Measurements from ENCODE around the gene SNED1. TPM values are rescaled to one million over a fixed set of nuclear protein-coding genes. Genes with fewer than 3 reads are reported as not detected.

The SNED1 gene
- total RNA-seq, 1 donor from 2014 or later, result 0.11 TPM

DNA sequence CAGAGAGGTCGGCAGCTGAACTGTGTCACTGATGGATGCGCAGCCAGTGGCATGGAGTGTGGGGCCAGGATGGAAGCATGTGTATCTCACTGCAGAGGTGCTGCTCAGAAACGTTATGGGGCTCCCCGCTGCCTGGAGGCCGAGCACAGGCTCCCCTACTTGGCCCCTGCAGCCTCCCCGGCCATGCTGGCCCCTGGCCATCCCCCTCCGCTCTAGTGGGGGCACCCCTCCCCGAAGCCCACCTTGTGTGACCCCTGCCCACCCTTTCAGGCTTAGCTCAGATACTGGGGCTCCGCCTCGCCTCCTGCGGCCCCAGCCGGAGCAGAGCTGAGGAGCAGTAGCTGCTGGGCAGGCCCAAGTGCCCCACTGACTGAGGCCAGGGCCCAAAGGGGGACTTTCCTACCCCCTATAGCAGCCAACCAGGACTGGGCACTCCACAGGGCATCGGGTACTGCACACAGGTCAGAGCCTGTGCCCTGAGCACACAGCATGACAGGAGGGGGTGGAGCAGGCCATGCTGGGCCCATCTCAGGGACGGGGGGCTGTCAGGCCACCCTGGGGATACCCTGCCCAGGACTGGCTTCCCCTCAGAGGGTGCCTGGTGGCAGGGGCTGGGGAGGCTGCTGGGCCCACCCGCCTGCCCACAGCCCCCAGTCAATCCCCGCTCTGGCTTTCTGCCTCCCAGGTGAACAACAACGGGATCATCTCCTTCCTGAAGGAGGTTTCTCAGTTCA lies 31.3 kb downstream of the SNED1 start:
- Mint-ChIP-seq H3K36me3 (no peaks in the 10 kb centered on the region), H3K4me1 (no peaks in the 10 kb centered on the region)

GRCh38 chr2:241030333-241030680 lies 31.9 kb downstream of the SNED1 start:
- no peak overlapping the region for H3K4me3 Mint-ChIP-seq
- Histone ChIP-seq H3K27ac (no peak overlapping the region), H2AFZ (replicated peaks) (no peak overlapping the region), H4K20me1 (ENCODE audit: low read depth) (no peaks in the 10 kb centered on the region), H3K4me3 (no peak overlapping the region), H3K79me2 (ENCODE audit: low read depth) (no peaks in the 10 kb centered on the region), H3F3A (ENCODE audit: low read depth) (no peaks in the 10 kb centered on the region), H3K27me3 (peaks cover 15% of the 10 kb centered on the region), H3K36me3 (no peaks in the 10 kb centered on the region), H3K9ac (no peak overlapping the region), H3K9me3 (ENCODE audit: low read depth) (peaks cover 10% of the 10 kb centered on the region), H3K4me2 (no peak overlapping the region), H3K4me1 (no peaks in the 10 kb centered on the region)
- DNase-seq (ENCODE audit: low spot score), result no peak
- no peaks in the 10 kb centered on the region for H3K4me1 Mint-ChIP-seq
- H3K36me3 Mint-ChIP-seq, result no peaks in the 10 kb centered on the region
- H3K27ac Mint-ChIP-seq, result no peak overlapping the region
- peaks cover 16% of the 10 kb centered on the region for H3K9me3 Mint-ChIP-seq
- no peak for TF ChIP-seq EZH2 (IDR thresholded peaks at IDR 0.05)
- TF ChIP-seq EZH2phosphoT487 (IDR thresholded peaks at IDR 0.05), result no peak
- no peak for TF ChIP-seq CTCF (IDR thresholded peaks at IDR 0.05)
- H3K27me3 Mint-ChIP-seq (ENCODE audit: insufficient read depth, low read depth), result peaks cover 14% of the 10 kb centered on the region

More for the DNA sequence above, 31.3 kb downstream of the SNED1 start:
- TF ChIP-seq CTCF (IDR thresholded peaks at IDR 0.05), result no peak
- TF ChIP-seq EZH2 (IDR thresholded peaks at IDR 0.05), result no peak
- TF ChIP-seq EZH2phosphoT487 (IDR thresholded peaks at IDR 0.05), result no peak
- H3K9me3 ChIP-seq (ENCODE audit: low read depth), result peaks cover 11% of the 10 kb centered on the region
- no peak overlapping the region for H2AFZ ChIP-seq (replicated peaks)
- Mint-ChIP-seq H3K9me3 (peaks cover 21% of the 10 kb centered on the region), H3K4me3 (no peak overlapping the region), H3K27me3 (ENCODE audit: insufficient read depth, low read depth) (peaks cover 9% of the 10 kb centered on the region), H3K27ac (no peak overlapping the region)
- H3K36me3 ChIP-seq, result no peaks in the 10 kb centered on the region
- H3K27ac ChIP-seq, result no peak overlapping the region
- no peak for DNase-seq (ENCODE audit: low spot score)
- no peak overlapping the region for H3K9ac ChIP-seq
- H3K27me3 ChIP-seq, result peaks cover 10% of the 10 kb centered on the region
- no peaks in the 10 kb centered on the region for H4K20me1 ChIP-seq (ENCODE audit: low read depth)
- no peaks in the 10 kb centered on the region for H3K79me2 ChIP-seq (ENCODE audit: low read depth)
- H3K4me2 ChIP-seq, result no peak overlapping the region
- H3K4me1 ChIP-seq, result no peaks in the 10 kb centered on the region
- no peak overlapping the region for H3K4me3 ChIP-seq
- no peaks in the 10 kb centered on the region for H3F3A ChIP-seq (ENCODE audit: low read depth)

DNA sequence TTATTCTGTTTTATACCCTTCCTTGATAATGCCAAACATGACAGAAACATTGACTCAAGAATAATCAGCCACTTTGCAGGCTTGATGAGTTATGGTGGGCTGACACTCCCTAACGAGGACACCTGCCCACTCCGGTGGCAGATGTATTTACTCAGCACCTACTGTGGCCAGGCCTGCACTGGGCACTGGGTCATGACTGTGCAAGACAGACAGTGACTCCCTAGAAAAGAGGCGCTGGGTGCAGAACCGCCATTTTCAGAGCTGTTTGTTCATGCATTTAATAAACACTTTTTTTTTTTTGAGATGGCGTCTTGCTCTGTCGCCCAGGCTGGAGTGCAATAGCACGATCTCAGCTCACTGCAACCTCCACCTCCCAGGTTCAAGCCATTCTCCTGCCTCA lies 32.5 kb downstream of the SNED1 start:
- H3K27me3 ChIP-seq, result peaks cover 21% of the 10 kb centered on the region
- no peak overlapping the region for H3K27ac Mint-ChIP-seq
- peaks cover 14% of the 10 kb centered on the region for H3K27me3 Mint-ChIP-seq (ENCODE audit: insufficient read depth, low read depth)
- H3K4me3 ChIP-seq, result no peak overlapping the region
- H3K4me2 ChIP-seq, result no peak overlapping the region
- no peak overlapping the region for H3K4me3 Mint-ChIP-seq
- no peak for TF ChIP-seq EZH2phosphoT487 (IDR thresholded peaks at IDR 0.05)
- no peak overlapping the region for H3K27ac ChIP-seq
- H3F3A ChIP-seq (ENCODE audit: low read depth), result no peaks in the 10 kb centered on the region
- no peaks in the 10 kb centered on the region for H3K36me3 Mint-ChIP-seq
- no peak overlapping the region for H3K9ac ChIP-seq
- no peaks in the 10 kb centered on the region for H3K79me2 ChIP-seq (ENCODE audit: low read depth)
- no peak for DNase-seq (ENCODE audit: low spot score)
- H3K4me1 Mint-ChIP-seq, result no peaks in the 10 kb centered on the region
- H3K9me3 ChIP-seq (ENCODE audit: low read depth), result peaks cover 6% of the 10 kb centered on the region
- H3K36me3 ChIP-seq, result no peaks in the 10 kb centered on the region
- no peak overlapping the region for H2AFZ ChIP-seq (replicated peaks)
- H3K9me3 Mint-ChIP-seq, result peaks cover 12% of the 10 kb centered on the region
- no peaks in the 10 kb centered on the region for H4K20me1 ChIP-seq (ENCODE audit: low read depth)
- no peaks in the 10 kb centered on the region for H3K4me1 ChIP-seq

- H3K27me3 Mint-ChIP-seq (ENCODE audit: insufficient read depth, low read depth), result peaks cover 16% of the 10 kb centered on the region
- peaks cover 7% of the 10 kb centered on the region for H3K9me3 Mint-ChIP-seq
- no peak for DNase-seq (ENCODE audit: low spot score)
- Histone ChIP-seq H3F3A (ENCODE audit: low read depth) (no peaks in the 10 kb centered on the region), H3K9ac (no peak overlapping the region), H3K36me3 (no peaks in the 10 kb centered on the region), H3K27ac (no peak overlapping the region), H3K4me3 (no peak overlapping the region), H4K20me1 (ENCODE audit: low read depth) (no peaks in the 10 kb centered on the region), H3K4me2 (no peak overlapping the region), H3K9me3 (ENCODE audit: low read depth) (peaks cover 3% of the 10 kb centered on the region), H3K4me1 (peaks cover 5% of the 10 kb centered on the region), H3K27me3 (peaks cover 28% of the 10 kb centered on the region), H2AFZ (replicated peaks) (no peak overlapping the region), H3K79me2 (ENCODE audit: low read depth) (no peaks in the 10 kb centered on the region)
- no peaks in the 10 kb centered on the region for H3K4me1 Mint-ChIP-seq
- no peaks in the 10 kb centered on the region for H3K36me3 Mint-ChIP-seq
- no peak for TF ChIP-seq EZH2 (IDR thresholded peaks at IDR 0.05)
- TF ChIP-seq EZH2phosphoT487 (IDR thresholded peaks at IDR 0.05), result no peak
- no peak for TF ChIP-seq CTCF (IDR thresholded peaks at IDR 0.05)
- H3K27ac Mint-ChIP-seq, result no peak overlapping the region
- no peak overlapping the region for H3K4me3 Mint-ChIP-seq
These were observed 33.2 kb downstream of the SNED1 start for GRCh38 chr2:241031436-241032165.
